ENCODE results near the gene HSD17B8.
A peak's percentile ranks its signal among the peaks of the same experiment; 100 is the strongest.

Gene HSD17B8

GRCh38 chr6:33248932-33249731, 44.7 kb downstream of the HSD17B8 start:
- peak; percentile 99 for DNase-seq

- no peak for DNase-seq
Measured at GRCh38 chr6:33249732-33250630, 45.5 kb downstream of the HSD17B8 start.

- no peak for DNase-seq
Measured at GRCh38 chr6:33250731-33251130, 46.3 kb downstream of the HSD17B8 start.

GRCh38 chr6:33251395-33252012, 47.0 kb downstream of the HSD17B8 start:
- DNase-seq = no peak

- no peak for DNase-seq
Measured at GRCh38 chr6:33252759-33253158, 48.3 kb downstream of the HSD17B8 start.

GRCh38 chr6:33254591-33254990, 50.1 kb downstream of the HSD17B8 start:
- no peak for DNase-seq
